ENCODE measurements around the gene ITIH5. TPM values are rescaled to one million over a fixed set of nuclear protein-coding genes. Genes with fewer than 3 reads are reported as not detected.

ITIH5 gene
- total RNA-seq, 1 experiment from 2014 or later: 5.2 TPM

- intact Hi-C loops (cut with micrococcal nuclease; ENCODE audit: unreplicated experiment): no loop called here
- Mint-ChIP-seq H3K4me1 (ENCODE audit: low read depth, unreplicated experiment) (no peaks in the 10 kb centered on the region), H3K27ac (ENCODE audit: unreplicated experiment) (no peak overlapping the region), H3K27me3 (ENCODE audit: unreplicated experiment) (peaks cover 88% of the 10 kb centered on the region), H3K4me3 (ENCODE audit: low read depth, unreplicated experiment) (no peak overlapping the region), H3K36me3 (ENCODE audit: insufficient read depth, unreplicated experiment) (no peaks in the 10 kb centered on the region), H3K9me3 (ENCODE audit: low read depth, unreplicated experiment) (no peaks in the 10 kb centered on the region)
- TF ChIP-seq CTCF (IDR thresholded peaks at IDR 0.05; ENCODE audit: unreplicated experiment): no peak
- BruUV-seq (replicated peaks): no TSS peak
- no peak for DNase-seq
- CTCF ChIA-PET: interaction anchor here (0.7 kb wide), 1 partner anchor 13 kb away, joined by 3 read pairs; no protein-coding TSS in a partner anchor
These were observed 77.0 kb downstream of the ITIH5 start for GRCh38 chr10:7589748-7590147.

GRCh38 chr10:7587865-7588188 is 78.9 kb downstream of the ITIH5 start:
- no peaks in the 10 kb centered on the region for H3K36me3 Mint-ChIP-seq (ENCODE audit: insufficient read depth, unreplicated experiment)
- no peak for TF ChIP-seq CTCF (IDR thresholded peaks at IDR 0.05; ENCODE audit: unreplicated experiment)
- no peaks in the 10 kb centered on the region for H3K4me1 Mint-ChIP-seq (ENCODE audit: low read depth, unreplicated experiment)
- no TSS peak for BruUV-seq (replicated peaks)
- CTCF ChIA-PET: no interaction called here
- intact Hi-C loops (cut with micrococcal nuclease; ENCODE audit: unreplicated experiment): no loop called here
- no peak overlapping the region for H3K4me3 Mint-ChIP-seq (ENCODE audit: low read depth, unreplicated experiment)
- H3K9me3 Mint-ChIP-seq (ENCODE audit: low read depth, unreplicated experiment): no peaks in the 10 kb centered on the region
- DNase-seq: no peak
- H3K27ac Mint-ChIP-seq (ENCODE audit: unreplicated experiment): no peak overlapping the region
- H3K27me3 Mint-ChIP-seq (ENCODE audit: unreplicated experiment): peaks cover 72% of the 10 kb centered on the region

GRCh38 chr10:7587168-7587864 is 79.5 kb downstream of the ITIH5 start:
- BruUV-seq (replicated peaks): no TSS peak
- Mint-ChIP-seq H3K27me3 (ENCODE audit: unreplicated experiment) (peaks cover 67% of the 10 kb centered on the region), H3K9me3 (ENCODE audit: low read depth, unreplicated experiment) (no peaks in the 10 kb centered on the region), H3K36me3 (ENCODE audit: insufficient read depth, unreplicated experiment) (no peaks in the 10 kb centered on the region), H3K27ac (ENCODE audit: unreplicated experiment) (no peak overlapping the region), H3K4me1 (ENCODE audit: low read depth, unreplicated experiment) (no peaks in the 10 kb centered on the region), H3K4me3 (ENCODE audit: low read depth, unreplicated experiment) (no peak overlapping the region)
- CTCF ChIA-PET: no interaction called here
- intact Hi-C loops (cut with micrococcal nuclease; ENCODE audit: unreplicated experiment): no loop called here
- DNase-seq: no peak
- TF ChIP-seq CTCF (IDR thresholded peaks at IDR 0.05; ENCODE audit: unreplicated experiment): no peak

GRCh38 chr10:7585228-7585627 is 81.5 kb downstream of the ITIH5 start:
- Mint-ChIP-seq H3K4me1 (ENCODE audit: low read depth, unreplicated experiment) (no peaks in the 10 kb centered on the region), H3K4me3 (ENCODE audit: low read depth, unreplicated experiment) (no peak overlapping the region), H3K9me3 (ENCODE audit: low read depth, unreplicated experiment) (no peaks in the 10 kb centered on the region), H3K36me3 (ENCODE audit: insufficient read depth, unreplicated experiment) (no peaks in the 10 kb centered on the region), H3K27me3 (ENCODE audit: unreplicated experiment) (peaks cover 46% of the 10 kb centered on the region), H3K27ac (ENCODE audit: unreplicated experiment) (no peak overlapping the region)
- BruUV-seq (replicated peaks): no TSS peak
- CTCF ChIA-PET: interaction anchor here (0.6 to 0.7 kb wide), 3 partner anchors 27 to 92 kb away, joined by 4 to 7 read pairs (median 5); no protein-coding TSS in a partner anchor
- DNase-seq: no peak
- intact Hi-C loops (cut with micrococcal nuclease; ENCODE audit: unreplicated experiment): no loop called here
- no peak for TF ChIP-seq CTCF (IDR thresholded peaks at IDR 0.05; ENCODE audit: unreplicated experiment)
